Inflammatory macrophage treated with lipopolysaccharide for 4 hours (primary cell): ENCODE data around the gene JAKMIP3.

Experiments used
- DNase-seq: peaks from one replicate; pipeline ENCODE4 v3.0.0-alpha.2; 2020

JAKMIP3 gene

GRCh38 chr10:132045324-132045723 is 20.4 kb upstream of the JAKMIP3 start:
- no peak for DNase-seq

GRCh38 chr10:132047575-132048293 is 18.0 kb upstream of the JAKMIP3 start:
- DNase-seq = no peak

GRCh38 chr10:132048294-132048667 is 17.5 kb upstream of the JAKMIP3 start:
- no peak for DNase-seq

GRCh38 chr10:132050191-132050590 is 15.6 kb upstream of the JAKMIP3 start:
- DNase-seq = no peak

GRCh38 chr10:132052124-132052523 is 13.6 kb upstream of the JAKMIP3 start:
- DNase-seq = no peak

GRCh38 chr10:132054564-132054963 is 11.2 kb upstream of the JAKMIP3 start:
- no peak for DNase-seq

- no peak for DNase-seq
Observed at GRCh38 chr10:132055616-132056015, 10.1 kb upstream of the JAKMIP3 start.

GRCh38 chr10:132056663-132057062 is 9.1 kb upstream of the JAKMIP3 start:
- no peak for DNase-seq

GRCh38 chr10:132057191-132057681 is 8.5 kb upstream of the JAKMIP3 start:
- no peak for DNase-seq

GRCh38 chr10:132058111-132058745 is 7.5 kb upstream of the JAKMIP3 start:
- no peak for DNase-seq

- DNase-seq = no peak
Observed at GRCh38 chr10:132058793-132059759, 6.7 kb upstream of the JAKMIP3 start.

GRCh38 chr10:132059760-132060508 is 5.8 kb upstream of the JAKMIP3 start:
- DNase-seq = no peak

GRCh38 chr10:132061030-132061429 is 4.7 kb upstream of the JAKMIP3 start:
- no peak for DNase-seq

- no peak for DNase-seq
Observed at GRCh38 chr10:132061465-132061864, 4.3 kb upstream of the JAKMIP3 start.

GRCh38 chr10:132062116-132062515 is 3.6 kb upstream of the JAKMIP3 start:
- no peak for DNase-seq

- no peak for DNase-seq
Observed at GRCh38 chr10:132062641-132063390, 2.9 kb upstream of the JAKMIP3 start.

- DNase-seq = no peak
Observed at GRCh38 chr10:132063432-132063831, 2.3 kb upstream of the JAKMIP3 start.

GRCh38 chr10:132064082-132064755 is 1.5 kb upstream of the JAKMIP3 start:
- no peak for DNase-seq

- no peak for DNase-seq
Observed at GRCh38 chr10:132064771-132065437, 842 bp upstream of the JAKMIP3 start.

GRCh38 chr10:132066186-132066585 is 440 bp downstream of the JAKMIP3 start:
- DNase-seq = no peak

GRCh38 chr10:132066812-132067211 is 1.1 kb downstream of the JAKMIP3 start:
- DNase-seq = no peak
